Endometrial microvascular endothelial cells (primary cell): ENCODE data around the gene HES7. TPM values are rescaled to one million over a fixed set of nuclear protein-coding genes. Genes with fewer than 3 reads are reported as not detected.

ENCODE experiments used
- in situ Hi-C: cut with HindIII; loops from 2 replicates; pipeline ENCODE4 v1.10.0; 2017; ENCODE audit warnings: low sequenced_read_pairs, low pct_unique_long_range_greater_than_20kb; ENCODE audit errors: inconsistent ontology term
- total RNA-seq: library from RNA; depleted of rRNA; stranded (reverse); fragments of >200 nt; gene quantifications from one replicate; pipeline ENCODE4 v1.2.3, GENCODE V29; 2015; ENCODE audit errors: inconsistent ontology term

HES7 gene
- total RNA-seq, 1 donor from 2014 or later, result not detected

- in situ Hi-C loops, result no loop called here
Observed at GRCh38 chr17:8156246-8156992, 32.5 kb upstream of the HES7 start.

GRCh38 chr17:8155996-8156245 is 32.0 kb upstream of the HES7 start:
- in situ Hi-C loops, result no loop called here

- in situ Hi-C loops, result no loop called here
Observed at GRCh38 chr17:8155231-8155995, 31.5 kb upstream of the HES7 start.

GRCh38 chr17:8154608-8155155 is 30.8 kb upstream of the HES7 start:
- in situ Hi-C loops, result no loop called here

GRCh38 chr17:8153957-8154607 is 30.2 kb upstream of the HES7 start:
- in situ Hi-C loops, result no loop called here

- in situ Hi-C loops, result no loop called here
Observed at GRCh38 chr17:8153525-8153956, 29.6 kb upstream of the HES7 start.

- in situ Hi-C loops, result no loop called here
Observed at GRCh38 chr17:8153031-8153451, 29.1 kb upstream of the HES7 start.

- in situ Hi-C loops, result no loop called here
Observed at GRCh38 chr17:8152112-8152775, 28.3 kb upstream of the HES7 start, which contains the start of gene PER1. TSS of gene PER1 (minus strand) at chr17:8152404. CDS start at chr17:8150706, 1,698 bp downstream.

GRCh38 chr17:8151641-8152111 is 27.8 kb upstream of the HES7 start:
- in situ Hi-C loops, result no loop called here

GRCh38 chr17:8151120-8151640 is 27.3 kb upstream of the HES7 start:
- in situ Hi-C loops, result no loop called here

GRCh38 chr17:8150194-8151119 is 26.6 kb upstream of the HES7 start:
- in situ Hi-C loops, result no loop called here

- in situ Hi-C loops, result no loop called here
Observed at GRCh38 chr17:8149419-8150193, 25.7 kb upstream of the HES7 start.

GRCh38 chr17:8148560-8148959 is 24.7 kb upstream of the HES7 start:
- in situ Hi-C loops, result no loop called here

- in situ Hi-C loops, result no loop called here
Observed at GRCh38 chr17:8147805-8148404, 24.0 kb upstream of the HES7 start.

- in situ Hi-C loops, result no loop called here
Observed at GRCh38 chr17:8147141-8147804, 23.4 kb upstream of the HES7 start.

GRCh38 chr17:8146381-8147140 is 22.7 kb upstream of the HES7 start:
- in situ Hi-C loops, result no loop called here
